ENCODE data around the gene SLC12A5.

SLC12A5 gene

DNA sequence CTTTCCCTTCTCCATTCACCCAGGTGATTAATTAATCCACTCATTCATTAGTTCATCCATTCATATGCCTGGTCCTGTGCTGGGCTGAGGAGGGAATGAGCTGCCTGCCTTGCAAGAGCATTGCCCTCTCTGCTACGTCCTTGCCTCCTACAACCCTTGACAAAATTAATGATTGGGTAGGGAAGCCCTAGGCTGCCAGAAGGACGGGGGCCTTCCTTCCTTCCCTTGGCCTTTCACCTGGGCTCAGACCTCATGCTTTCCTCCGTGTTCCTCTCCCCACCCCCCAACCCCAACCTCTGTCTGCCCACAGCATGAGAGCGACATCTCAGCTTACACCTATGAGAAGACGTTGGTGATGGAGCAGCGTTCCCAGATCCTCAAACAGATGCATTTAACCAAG, 25.6 kb downstream of the SLC12A5 start:
- no peak for DNase-seq (ENCODE audit: low read depth in 2 of 2)

DNA sequence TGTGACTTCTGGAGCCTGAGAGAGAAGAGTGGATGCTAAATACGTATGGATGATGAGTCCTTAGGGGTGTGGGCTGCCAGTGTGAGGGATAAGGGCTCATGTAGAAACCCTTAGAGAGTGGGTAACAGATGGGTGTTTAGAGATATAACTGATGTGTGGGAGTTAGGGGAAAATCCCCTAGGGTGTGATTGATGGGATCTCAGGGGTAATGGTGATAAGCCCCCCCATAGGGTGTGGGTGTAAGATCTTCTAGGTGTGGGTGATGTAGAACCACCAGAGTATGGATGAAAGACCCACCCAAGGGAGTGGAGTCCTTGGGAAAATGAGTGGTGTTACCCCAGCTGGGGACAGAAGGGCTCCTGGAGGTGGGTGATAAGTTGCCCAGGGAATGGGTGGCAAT, 26.3 kb downstream of the SLC12A5 start:
- DNase-seq (ENCODE audit: low read depth in 2 of 2): no peak

DNA sequence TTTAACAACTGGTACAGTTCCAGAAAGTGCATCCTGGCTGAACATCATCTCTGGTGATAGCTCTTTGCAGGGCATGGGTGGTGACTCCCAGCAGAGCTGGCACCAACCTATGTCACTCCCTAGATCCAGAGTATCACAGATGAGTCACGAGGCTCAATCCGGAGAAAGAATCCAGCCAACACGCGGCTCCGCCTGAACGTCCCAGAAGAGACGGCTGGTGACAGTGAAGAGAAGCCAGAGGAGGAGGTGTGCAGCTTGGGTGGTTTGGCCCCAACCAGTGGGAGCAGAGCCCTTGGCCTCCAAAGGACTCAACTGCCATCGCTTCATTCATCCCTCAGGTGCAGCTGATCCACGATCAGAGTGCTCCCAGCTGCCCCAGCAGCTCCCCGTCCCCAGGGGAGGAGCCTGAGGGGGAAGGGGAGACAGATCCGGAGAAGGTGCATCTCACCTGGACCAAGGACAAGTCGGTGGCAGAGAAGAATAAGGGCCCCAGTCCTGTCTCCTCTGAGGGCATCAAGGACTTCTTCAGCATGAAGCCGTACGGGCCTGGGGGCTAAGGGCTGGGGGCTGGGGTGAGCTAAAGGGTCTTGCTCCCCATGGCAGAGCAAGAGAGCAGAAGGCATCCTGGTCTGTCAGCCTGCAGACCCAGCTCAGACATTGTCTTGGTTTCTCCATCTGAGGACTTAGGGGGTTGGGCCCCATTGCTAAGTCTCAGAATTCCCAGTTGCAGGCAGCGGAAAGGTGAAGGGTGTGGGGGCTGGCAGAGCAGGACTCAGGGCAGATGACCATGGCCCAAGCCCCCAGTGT, 27.2 kb downstream of the SLC12A5 start:
- no peak for DNase-seq (ENCODE audit: low read depth in 2 of 2)

DNA sequence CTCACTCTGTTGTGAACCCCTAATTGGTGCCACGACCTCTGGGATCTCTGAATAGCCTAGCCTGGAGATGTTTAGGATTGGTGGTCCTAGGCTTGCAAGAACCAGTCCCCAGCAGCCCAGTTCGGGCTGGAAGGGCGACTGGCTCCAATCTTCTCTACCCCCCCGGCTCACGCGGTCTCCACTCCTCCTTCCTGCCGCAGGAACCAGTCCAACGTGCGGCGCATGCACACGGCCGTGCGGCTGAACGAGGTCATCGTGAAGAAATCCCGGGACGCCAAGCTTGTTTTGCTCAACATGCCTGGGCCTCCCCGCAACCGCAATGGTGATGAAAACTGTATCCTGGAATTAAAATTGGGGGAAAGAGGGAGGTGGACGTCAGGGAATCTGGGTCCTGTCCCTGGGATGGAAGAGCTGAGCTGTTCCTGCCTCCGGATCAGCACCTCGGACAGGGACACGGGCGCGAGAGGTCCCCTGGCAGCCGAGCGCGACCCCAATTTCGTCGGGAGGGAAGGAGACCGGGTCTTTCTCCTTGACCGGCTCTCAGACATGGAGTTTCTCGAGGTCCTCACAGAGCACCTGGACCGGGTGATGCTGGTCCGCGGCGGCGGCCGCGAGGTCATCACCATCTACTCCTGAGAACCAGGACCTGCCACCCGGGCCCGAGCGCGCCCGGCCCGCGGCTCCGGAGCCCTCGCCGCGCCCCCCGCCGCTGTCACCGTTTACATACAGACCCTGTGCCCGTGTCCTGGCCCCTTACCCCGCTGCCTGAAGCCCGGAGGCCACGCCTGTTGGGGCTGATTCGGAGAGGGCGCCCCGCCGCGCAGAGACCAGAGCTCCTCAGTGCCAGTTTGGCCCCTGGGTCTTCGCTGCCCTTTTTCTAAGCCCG, 28.2 kb downstream of the SLC12A5 start:
- DNase-seq (ENCODE audit: low read depth in 2 of 2): no peak

- DNase-seq (ENCODE audit: low read depth in 2 of 2): no peak
These were observed 29.0 kb downstream of the SLC12A5 start for GRCh38 chr20:46057856-46058598.

GRCh38 chr20:46058599-46059281, 29.7 kb downstream of the SLC12A5 start:
- no peak for DNase-seq (ENCODE audit: low read depth in 2 of 2)

GRCh38 chr20:46060301-46060881, 31.4 kb downstream of the SLC12A5 start:
- no peak for DNase-seq (ENCODE audit: low read depth in 2 of 2)

DNA sequence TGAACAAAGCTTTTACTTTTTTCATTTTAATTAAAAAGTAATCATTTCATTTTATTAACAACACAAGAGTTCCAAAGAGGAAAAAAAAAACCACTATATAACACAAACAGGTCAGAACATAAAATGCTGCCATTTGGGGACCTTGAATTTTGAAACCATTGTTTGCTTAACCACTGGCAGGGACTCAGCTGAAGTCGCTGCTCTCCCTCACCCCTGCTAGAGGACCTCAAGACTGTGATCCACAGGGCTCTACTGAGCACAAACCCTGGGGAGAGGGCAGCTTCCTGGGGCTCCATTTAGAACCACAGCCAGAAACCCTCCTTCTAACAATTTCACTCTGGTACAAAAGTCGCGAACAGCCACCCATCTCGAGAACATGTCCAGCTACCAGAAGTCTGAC, 32.0 kb downstream of the SLC12A5 start:
- DNase-seq (ENCODE audit: low read depth in 2 of 2): no peak

DNA sequence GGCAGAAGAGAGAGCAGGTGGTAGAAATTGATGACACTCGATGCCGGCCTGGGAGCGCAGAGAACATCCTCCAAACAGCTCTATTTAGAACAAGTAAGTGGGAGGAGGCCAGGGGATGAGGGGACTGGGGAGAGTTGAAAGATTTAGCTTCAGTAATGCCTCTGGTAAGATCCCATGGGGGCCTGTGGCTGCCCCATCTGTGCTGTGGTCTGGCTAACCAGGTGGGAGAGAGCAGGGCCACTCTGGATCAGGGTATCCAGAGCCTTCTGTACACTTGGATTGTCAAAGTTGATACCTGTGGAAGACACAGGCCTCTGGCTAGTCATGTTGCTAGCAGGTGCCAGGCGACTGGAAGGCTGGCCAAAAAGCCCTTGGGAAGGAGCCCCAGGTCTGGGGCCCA, 33.1 kb downstream of the SLC12A5 start:
- no peak for DNase-seq (ENCODE audit: low read depth in 2 of 2)

DNA sequence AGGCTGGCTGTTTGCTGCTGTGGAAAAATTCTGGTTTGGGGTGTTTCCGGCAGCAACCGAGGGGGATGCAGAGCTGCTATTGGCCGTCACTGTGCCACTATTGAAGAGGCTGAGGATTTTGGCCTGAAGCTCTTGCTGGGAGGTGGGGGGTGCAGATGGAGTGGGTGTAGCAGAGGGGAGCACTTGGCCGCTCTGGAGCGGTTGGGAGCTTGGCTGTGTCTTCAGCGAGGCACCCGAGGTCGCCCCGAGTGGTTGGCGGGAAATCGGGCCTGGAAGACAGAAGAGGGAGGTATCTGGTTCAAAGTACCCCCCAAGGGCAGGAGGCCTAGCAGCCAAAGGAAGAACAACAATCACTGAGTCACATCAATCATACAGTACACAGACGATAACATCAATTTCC, 33.6 kb downstream of the SLC12A5 start:
- no peak for DNase-seq (ENCODE audit: low read depth in 2 of 2)

DNA sequence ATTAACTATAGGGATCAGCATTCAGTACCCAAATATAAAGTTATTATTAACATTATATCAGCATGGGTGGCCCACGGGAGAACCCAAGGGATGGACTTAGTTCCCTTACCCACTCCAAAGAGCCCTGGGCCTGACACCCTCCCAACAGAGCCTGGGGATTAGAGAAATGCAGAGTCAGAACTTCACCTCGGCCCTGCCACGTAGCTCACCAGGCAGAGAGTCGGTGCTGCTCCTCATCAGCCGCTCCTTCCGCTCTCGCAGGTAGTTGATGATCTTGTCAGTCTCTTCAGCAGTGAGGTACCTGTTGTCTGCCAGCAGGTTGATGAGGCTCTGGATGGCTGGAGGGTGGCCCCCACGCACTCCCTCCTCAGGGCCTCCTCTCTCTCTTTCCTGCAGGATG, 34.1 kb downstream of the SLC12A5 start:
- DNase-seq (ENCODE audit: low read depth in 2 of 2): no peak

- DNase-seq (ENCODE audit: low read depth in 2 of 2): no peak
These were observed 34.6 kb downstream of the SLC12A5 start for GRCh38 chr20:46063652-46064054.

DNA sequence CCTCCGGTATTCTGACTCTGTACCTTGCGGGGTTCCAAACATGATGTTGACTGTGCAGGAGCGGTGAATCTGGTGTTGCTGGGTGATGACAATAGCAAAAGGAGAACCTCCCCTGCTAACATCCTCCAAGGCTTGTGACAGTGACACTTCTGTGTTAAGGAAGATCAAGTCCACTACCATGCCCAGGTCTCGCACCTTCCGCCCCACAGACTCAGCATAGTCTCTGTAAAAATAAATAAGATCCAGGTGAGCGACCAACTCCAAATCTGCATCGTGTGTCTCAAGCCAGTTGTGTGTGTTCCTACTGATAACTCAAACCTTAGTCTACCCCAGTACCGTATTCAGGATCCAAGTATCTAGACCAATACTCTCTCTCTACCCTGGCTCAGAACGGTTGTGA, 36.0 kb downstream of the SLC12A5 start:
- DNase-seq (ENCODE audit: low read depth in 2 of 2): no peak

DNA sequence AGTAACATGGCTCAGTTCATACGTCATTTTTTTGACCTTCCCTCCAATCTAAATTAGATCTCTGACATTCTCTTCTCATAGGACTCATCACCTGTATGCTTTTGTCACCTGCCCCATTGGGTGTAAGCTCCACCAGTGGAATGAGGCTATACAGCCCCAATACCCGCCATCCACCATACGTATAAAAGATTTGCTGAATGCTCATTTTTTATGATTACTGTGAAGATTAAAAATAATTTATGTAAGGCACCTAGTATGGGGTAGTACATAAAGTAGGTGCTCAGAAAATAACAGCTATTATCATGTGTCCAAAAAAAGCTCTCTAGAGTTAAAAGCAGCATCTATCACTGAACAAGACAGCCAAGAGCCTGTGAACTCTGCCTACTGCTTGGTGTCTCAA, 36.7 kb downstream of the SLC12A5 start:
- no peak for DNase-seq (ENCODE audit: low read depth in 2 of 2)

DNA sequence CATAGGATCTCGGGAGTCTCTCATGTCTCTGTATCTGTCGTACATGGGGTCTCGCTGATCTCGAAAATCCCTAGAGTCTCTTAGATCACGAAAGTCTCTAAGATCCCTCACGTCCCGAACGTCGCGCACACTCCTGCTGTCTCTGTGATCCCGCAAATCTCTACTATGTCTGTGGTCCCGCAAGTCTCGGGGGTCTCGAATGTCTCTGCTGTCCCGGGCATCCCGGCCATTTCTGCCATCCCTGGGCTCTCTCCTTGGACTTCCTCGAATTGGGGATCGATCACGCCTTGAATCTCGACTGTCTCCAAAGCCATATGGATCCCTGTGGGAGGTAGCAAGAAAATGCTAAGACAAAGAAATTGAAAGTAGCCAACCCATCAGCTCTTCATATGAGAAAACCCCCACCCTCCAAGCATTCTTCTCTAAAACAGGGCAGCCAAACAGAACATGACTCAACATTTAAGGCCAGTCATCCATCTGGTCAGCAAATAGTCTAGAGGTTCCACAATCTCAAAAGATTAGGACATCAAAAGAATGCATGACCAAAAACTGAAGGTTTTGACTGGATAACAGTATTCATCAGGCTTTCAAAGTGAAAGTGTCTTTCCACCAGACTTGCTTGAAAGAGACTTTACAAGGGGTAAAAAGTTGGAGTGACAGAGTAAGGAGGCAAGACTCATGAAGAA, 41.3 kb downstream of the SLC12A5 start:
- DNase-seq (ENCODE audit: low read depth in 2 of 2): no peak

DNA sequence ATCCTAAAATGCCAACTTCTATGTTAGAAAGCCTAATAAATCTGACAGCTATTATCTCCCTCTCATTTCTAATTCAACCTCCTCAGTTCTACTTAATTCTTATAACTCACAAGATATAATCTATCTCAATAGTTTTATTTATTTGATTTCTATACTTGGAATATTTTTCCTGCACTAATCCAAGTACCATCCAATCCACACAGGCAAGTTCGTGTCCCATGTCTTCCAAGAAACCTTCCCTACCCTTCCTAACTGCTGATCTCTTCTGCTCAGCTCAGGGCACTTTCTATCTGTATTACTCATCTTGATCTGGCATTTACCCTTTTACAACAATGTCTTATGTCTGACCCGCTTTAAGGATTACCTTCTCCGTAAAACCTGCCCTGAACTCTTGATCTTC, 42.6 kb downstream of the SLC12A5 start:
- no peak for DNase-seq (ENCODE audit: low read depth in 2 of 2)

GRCh38 chr20:46073024-46073423, 44.0 kb downstream of the SLC12A5 start:
- DNase-seq (ENCODE audit: low read depth in 2 of 2): no peak

GRCh38 chr20:46073443-46073842, 44.4 kb downstream of the SLC12A5 start:
- DNase-seq (ENCODE audit: low read depth in 2 of 2): no peak

DNA sequence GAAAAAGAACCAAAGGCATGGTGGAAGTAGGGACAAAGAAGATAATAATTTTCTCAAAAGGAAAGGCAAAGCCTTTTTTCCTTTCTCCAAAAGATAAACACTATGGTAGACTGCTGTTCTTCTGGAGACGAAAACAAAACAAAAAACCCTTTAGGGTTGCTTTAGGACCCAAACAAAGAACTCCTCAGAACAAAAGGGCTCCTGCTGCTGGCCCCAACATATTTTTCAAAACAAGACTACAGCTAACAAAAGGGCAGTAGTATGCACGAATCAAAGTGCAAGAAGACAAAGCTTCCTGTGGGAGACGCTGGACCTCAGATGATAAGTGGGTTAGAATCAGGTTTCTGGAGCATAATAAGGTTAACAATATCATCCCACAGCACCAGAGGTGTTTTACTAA, 45.0 kb downstream of the SLC12A5 start:
- DNase-seq (ENCODE audit: low read depth in 2 of 2): no peak

- no peak for DNase-seq (ENCODE audit: low read depth in 2 of 2)
These were observed 47.8 kb downstream of the SLC12A5 start for GRCh38 chr20:46076806-46077205.

Data from activated CD4-positive, alpha-beta T cell treated with anti-CD3 and anti-CD28 coated beads for 24 hours (primary cell).